PC-3 (cell line): ENCODE data around the gene CLEC19A. TPM values are rescaled to one million over a fixed set of nuclear protein-coding genes. Genes with fewer than 3 reads are reported as not detected.

Source experiments
- ATAC-seq: fragments of 200-7000 bp; cut with Tn5 transposase; 2 replicates; pipeline ENCODE4 v1.9.1; 2020; ENCODE audit warnings: mild to moderate bottlenecking, moderate library complexity
- BruUV-seq: library from RNA; stranded (reverse); fragments of 400-500 nt; replicated peaks from 2 replicates; lab custom pipeline; 2021; lab: Mats Ljungman, UMichigan
- CTCF ChIA-PET: fragments of 300-600 bp; sonication (Branson Sonifier 250); formaldehyde crosslinking; loops from one replicate; lab custom pipeline; 2022; ENCODE audit warnings: antibody characterized with exemption; lab: Charles Lee
- POLR2A ChIA-PET: fragments of 300-600 bp; sonication (Branson Sonifier 250); formaldehyde crosslinking; loops from one replicate; lab custom pipeline; 2022; ENCODE audit warnings: antibody characterized with exemption; ENCODE audit not compliant: unreplicated experiment; lab: Charles Lee
- DNase-seq: peaks from one replicate; pipeline ENCODE4 v3.0.0-alpha.2; 2015
- H2AFZ ChIP-seq: fragments of 300-600 bp; sonication (generic); 2 replicates; pipeline ENCODE4 v1.6.0; 2016; ENCODE audit warnings: antibody characterized with exemption, low read length
- H3F3A ChIP-seq: fragments of 300-600 bp; sonication (generic); one replicate; pipeline ENCODE4 v1.6.0; 2017; ENCODE audit warnings: antibody characterized with exemption, low read length, control low read depth, mild to moderate bottlenecking; ENCODE audit not compliant: unreplicated experiment
- H3K27ac ChIP-seq: fragments of 300-600 bp; sonication (generic); 2 replicates; pipeline ENCODE4 v1.5.1; 2016; ENCODE audit warnings: mild to moderate bottlenecking, low read length
- H3K27me3 ChIP-seq: fragments of 300-600 bp; sonication (generic); 2 replicates; pipeline ENCODE4 v1.6.1; 2016; ENCODE audit warnings: low read length, mixed read lengths
- H3K36me3 ChIP-seq: fragments of 300-600 bp; sonication (generic); 2 replicates; pipeline ENCODE4 v1.6.1; 2016; ENCODE audit warnings: low read depth, mixed run types, low read length, mixed read lengths
- H3K4me1 ChIP-seq: fragments of 300-600 bp; sonication (generic); 2 replicates; pipeline ENCODE4 v1.5.1; 2016; ENCODE audit warnings: low read length; ENCODE audit not compliant: insufficient read depth
- H3K4me2 ChIP-seq: fragments of 300-600 bp; sonication (generic); 2 replicates; pipeline ENCODE4 v1.6.0; 2016; ENCODE audit warnings: low read length
- H3K4me3 ChIP-seq: fragments of 300-600 bp; sonication (generic); 2 replicates; pipeline ENCODE4 v1.5.1; 2016; ENCODE audit warnings: mild to moderate bottlenecking, low read length, mixed read lengths
- H3K79me2 ChIP-seq: fragments of 300-600 bp; sonication (generic); 2 replicates; pipeline ENCODE4 v1.6.1; 2017; ENCODE audit warnings: low read length, mixed read lengths
- H3K9ac ChIP-seq: fragments of 300-600 bp; sonication (generic); 2 replicates; pipeline ENCODE4 v1.6.0; 2016; ENCODE audit warnings: mild to moderate bottlenecking, low read length
- H3K9me2 ChIP-seq: fragments of 300-600 bp; sonication (generic); replicated peaks from 2 replicates; pipeline ENCODE4 v1.6.1; 2016; ENCODE audit warnings: mixed run types, low read length, mixed read lengths
- H3K9me3 ChIP-seq: fragments of 300-600 bp; sonication (generic); 2 replicates; pipeline ENCODE4 v1.6.1; 2016; ENCODE audit warnings: low read length, mixed read lengths
- H4K20me1 ChIP-seq: fragments of 300-600 bp; sonication (generic); 2 replicates; pipeline ENCODE4 v1.6.1; 2016; ENCODE audit warnings: low read length, mixed read lengths
- EZH2 ChIP-seq: fragments of 300-600 bp; sonication (generic); IDR thresholded peaks from one replicate; pipeline ENCODE4 v1.6.1; 2017; ENCODE audit warnings: antibody characterized with exemption, mild to moderate bottlenecking, low read length; ENCODE audit not compliant: unreplicated experiment
- EZH2phosphoT487 ChIP-seq: fragments of 300-600 bp; sonication (generic); IDR thresholded peaks from 2 replicates; pipeline ENCODE4 v1.6.1; 2018; ENCODE audit warnings: mild to moderate bottlenecking, antibody characterized with exemption, low read length, borderline replicate concordance
- intact Hi-C: fragments of 100-400 bp; cut with micrococcal nuclease; formaldehyde crosslinking; loops from 2 replicates; pipeline ENCODE4 v1.9.0; 2023
- total RNA-seq: library from RNA; depleted of rRNA; stranded (reverse); fragments of >200 nt; gene quantifications from 2 replicates; pipeline ENCODE4 v1.2.3, GENCODE V29; 2014
- TF ChIP-seq, protein P1 (sequence below): fragments of 300-600 bp; sonication (generic); conservative IDR thresholded peaks from 2 replicates; pipeline ENCODE4 v1.5.1; 2017; ENCODE audit warnings: antibody characterized with exemption, low read depth, mild to moderate bottlenecking, low read length

CLEC19A gene
- total RNA-seq, 1 experiment from 2014 or later, result not detected

DNA sequence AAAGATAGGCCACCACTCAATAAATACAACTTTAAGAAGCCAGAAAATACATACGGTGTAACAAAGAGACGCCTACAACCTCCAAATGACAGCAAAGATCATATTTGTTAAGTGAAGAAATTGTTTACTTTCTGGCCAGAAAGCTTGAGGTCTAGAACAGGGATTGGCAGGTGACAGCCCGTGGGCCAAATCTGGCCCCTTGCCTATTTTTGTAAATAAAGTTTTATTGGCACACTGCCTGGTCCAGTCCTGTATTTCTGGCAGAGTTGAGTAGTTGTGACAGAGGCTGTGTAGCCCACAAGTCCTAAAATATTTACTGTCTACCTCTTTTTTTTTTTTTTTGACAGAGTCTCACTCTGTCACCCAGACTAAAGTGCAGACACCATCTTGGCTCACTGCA lies 3.4 kb upstream of the CLEC19A start:
- TF ChIP-seq, protein P1, sequence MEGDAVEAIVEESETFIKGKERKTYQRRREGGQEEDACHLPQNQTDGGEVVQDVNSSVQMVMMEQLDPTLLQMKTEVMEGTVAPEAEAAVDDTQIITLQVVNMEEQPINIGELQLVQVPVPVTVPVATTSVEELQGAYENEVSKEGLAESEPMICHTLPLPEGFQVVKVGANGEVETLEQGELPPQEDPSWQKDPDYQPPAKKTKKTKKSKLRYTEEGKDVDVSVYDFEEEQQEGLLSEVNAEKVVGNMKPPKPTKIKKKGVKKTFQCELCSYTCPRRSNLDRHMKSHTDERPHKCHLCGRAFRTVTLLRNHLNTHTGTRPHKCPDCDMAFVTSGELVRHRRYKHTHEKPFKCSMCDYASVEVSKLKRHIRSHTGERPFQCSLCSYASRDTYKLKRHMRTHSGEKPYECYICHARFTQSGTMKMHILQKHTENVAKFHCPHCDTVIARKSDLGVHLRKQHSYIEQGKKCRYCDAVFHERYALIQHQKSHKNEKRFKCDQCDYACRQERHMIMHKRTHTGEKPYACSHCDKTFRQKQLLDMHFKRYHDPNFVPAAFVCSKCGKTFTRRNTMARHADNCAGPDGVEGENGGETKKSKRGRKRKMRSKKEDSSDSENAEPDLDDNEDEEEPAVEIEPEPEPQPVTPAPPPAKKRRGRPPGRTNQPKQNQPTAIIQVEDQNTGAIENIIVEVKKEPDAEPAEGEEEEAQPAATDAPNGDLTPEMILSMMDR, result no peak
- TF ChIP-seq EZH2 (no peak), EZH2phosphoT487 (no peak)
- Histone ChIP-seq H4K20me1 (no peaks in the 10 kb centered on the region), H3K79me2 (no peaks in the 10 kb centered on the region), H3K9me3 (no peaks in the 10 kb centered on the region), H2AFZ (no peak overlapping the region), H3F3A (no peaks in the 10 kb centered on the region), H3K9ac (no peak overlapping the region), H3K4me2 (no peak overlapping the region), H3K36me3 (no peaks in the 10 kb centered on the region), H3K27ac (no peak overlapping the region), H3K9me2 (no peaks in the 10 kb centered on the region), H3K4me1 (peaks cover 8% of the 10 kb centered on the region), H3K4me3 (no peak overlapping the region), H3K27me3 (no peaks in the 10 kb centered on the region)
- POLR2A ChIA-PET, result no interaction called here
- peak; percentile 8 for DNase-seq
- intact Hi-C loops, result no loop called here
- CTCF ChIA-PET, result no interaction called here
- ATAC-seq, result no peak
- no TSS peak for BruUV-seq

DNA sequence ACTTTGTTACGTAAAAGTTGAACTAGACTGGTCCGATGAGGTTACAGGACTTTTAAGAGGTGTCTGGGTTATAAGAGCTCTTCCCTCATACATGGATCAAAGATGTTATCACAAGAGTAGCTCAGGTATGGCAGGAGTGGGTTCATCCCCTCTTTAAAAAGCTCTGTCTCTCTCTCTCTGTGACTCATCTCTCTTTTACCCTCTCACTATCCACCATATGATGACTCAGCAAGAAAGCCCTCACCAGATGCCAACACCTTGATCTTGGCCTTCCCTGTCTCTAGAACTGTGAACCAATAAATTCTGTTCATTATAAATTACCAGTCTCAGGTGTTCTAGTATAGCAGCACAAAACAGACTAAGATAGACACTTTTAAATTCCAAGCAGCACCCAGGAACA lies 1.9 kb upstream of the CLEC19A start:
- no peaks in the 10 kb centered on the region for H3K79me2 ChIP-seq
- H3K27me3 ChIP-seq, result no peaks in the 10 kb centered on the region
- no peaks in the 10 kb centered on the region for H3F3A ChIP-seq
- H3K4me1 ChIP-seq, result peaks cover 8% of the 10 kb centered on the region
- H3K4me3 ChIP-seq, result no peak overlapping the region
- POLR2A ChIA-PET, result no interaction called here
- no TSS peak for BruUV-seq
- no peak overlapping the region for H3K9ac ChIP-seq
- CTCF ChIA-PET, result no interaction called here
- intact Hi-C loops, result no loop called here
- DNase-seq (peak; percentile 51), ATAC-seq (peak; percentile 44)
- H2AFZ ChIP-seq, result no peak overlapping the region
- H3K4me2 ChIP-seq, result 0 out of 2 replicates have a peak overlapping the region, but pooled peaks have one; percentile 19
- H4K20me1 ChIP-seq, result no peaks in the 10 kb centered on the region
- no peaks in the 10 kb centered on the region for H3K9me3 ChIP-seq
- no peak for TF ChIP-seq EZH2
- TF ChIP-seq, protein P1, result no peak
- no peak for TF ChIP-seq EZH2phosphoT487
- peak overlapping the region; percentile 52; the same call in 1 of the 2 replicates for H3K27ac ChIP-seq
- H3K36me3 ChIP-seq, result no peaks in the 10 kb centered on the region
- no peaks in the 10 kb centered on the region for H3K9me2 ChIP-seq

DNA sequence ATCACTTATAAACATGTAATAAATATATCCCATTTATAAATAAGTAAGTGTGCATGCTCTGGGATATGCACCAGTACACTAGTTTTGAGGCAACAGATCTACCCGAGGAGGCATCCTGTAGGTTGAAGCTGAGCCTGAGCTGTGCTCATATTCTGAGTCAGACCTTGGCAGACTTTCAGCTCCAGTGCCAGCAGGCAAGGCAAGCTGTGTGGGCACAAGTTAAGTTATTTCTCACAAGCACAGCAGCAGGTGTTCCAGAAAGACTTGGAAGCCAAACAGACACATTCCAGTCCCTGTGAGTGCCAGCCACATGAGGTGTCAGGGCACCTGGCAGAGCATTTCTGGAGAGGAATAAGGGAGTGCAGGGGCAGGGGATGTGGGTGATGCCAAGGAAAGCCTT lies 1.3 kb upstream of the CLEC19A start:
- H3K9me3 ChIP-seq, result no peaks in the 10 kb centered on the region
- no peaks in the 10 kb centered on the region for H3K9me2 ChIP-seq
- H3K36me3 ChIP-seq, result no peaks in the 10 kb centered on the region
- CTCF ChIA-PET, result no interaction called here
- no peak overlapping the region for H2AFZ ChIP-seq
- H3F3A ChIP-seq, result no peaks in the 10 kb centered on the region
- TF ChIP-seq EZH2phosphoT487 (no peak), EZH2 (no peak)
- TF ChIP-seq, protein P1, result no peak
- intact Hi-C loops, result no loop called here
- ATAC-seq, result peak; percentile 96
- 0 out of 2 replicates have a peak overlapping the region, but pooled peaks have one; percentile 19 for H3K4me2 ChIP-seq
- H3K79me2 ChIP-seq, result no peaks in the 10 kb centered on the region
- POLR2A ChIA-PET, result no interaction called here
- H3K27ac ChIP-seq, result peak overlapping the region; percentile 52; the same call in 1 of the 2 replicates
- no TSS peak for BruUV-seq
- peak; percentile 93 for DNase-seq
- H3K4me3 ChIP-seq, result no peak overlapping the region
- no peaks in the 10 kb centered on the region for H4K20me1 ChIP-seq
- no peak overlapping the region for H3K9ac ChIP-seq
- no peaks in the 10 kb centered on the region for H3K27me3 ChIP-seq
- peaks cover 8% of the 10 kb centered on the region for H3K4me1 ChIP-seq
